ENCODE measurements around the gene OGFOD1. TPM values are rescaled to one million over a fixed set of nuclear protein-coding genes. Genes with fewer than 3 reads are reported as not detected.

Gene OGFOD1
- total and polyA plus RNA-seq, 2 experiments from 2014 or later, result 74.5 to 76.3 TPM

DNA sequence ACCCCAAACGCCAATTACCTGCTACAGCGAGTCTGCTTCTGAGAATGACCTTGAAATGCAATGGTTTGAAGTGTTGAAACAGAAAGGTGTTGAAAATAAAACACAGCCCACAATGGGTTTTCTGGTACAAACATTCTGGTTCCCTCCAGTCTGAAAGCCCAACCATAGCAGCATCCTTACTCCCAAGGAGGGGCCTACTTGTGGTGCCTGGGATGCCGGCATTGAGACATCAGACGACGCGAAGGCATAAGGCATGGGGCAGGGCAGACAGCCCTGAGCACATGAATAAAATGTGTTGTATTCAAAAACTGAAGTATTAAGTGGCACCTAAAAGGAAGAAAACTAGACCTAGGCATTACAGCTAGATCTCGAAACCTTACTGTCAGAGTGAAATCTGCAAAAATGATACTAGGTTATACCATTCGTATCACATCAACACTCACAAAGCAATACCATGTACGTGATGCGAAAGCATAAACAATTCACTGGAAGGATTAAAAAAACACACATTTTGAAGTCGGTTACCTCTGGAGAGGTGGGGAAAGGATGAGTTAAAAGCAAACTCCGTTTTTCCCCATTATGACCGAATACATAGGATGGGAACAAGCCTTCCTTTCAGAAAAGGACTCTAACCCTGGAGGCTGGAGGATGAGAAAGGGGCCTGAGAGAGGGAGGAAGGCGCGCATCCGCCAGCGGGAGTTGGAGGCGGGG is 924 bp upstream of the OGFOD1 start (continued):
- TF ChIP-seq JUNB (IDR thresholded peaks at IDR 0.05; ENCODE audit: unreplicated experiment), result no peak

DNA sequence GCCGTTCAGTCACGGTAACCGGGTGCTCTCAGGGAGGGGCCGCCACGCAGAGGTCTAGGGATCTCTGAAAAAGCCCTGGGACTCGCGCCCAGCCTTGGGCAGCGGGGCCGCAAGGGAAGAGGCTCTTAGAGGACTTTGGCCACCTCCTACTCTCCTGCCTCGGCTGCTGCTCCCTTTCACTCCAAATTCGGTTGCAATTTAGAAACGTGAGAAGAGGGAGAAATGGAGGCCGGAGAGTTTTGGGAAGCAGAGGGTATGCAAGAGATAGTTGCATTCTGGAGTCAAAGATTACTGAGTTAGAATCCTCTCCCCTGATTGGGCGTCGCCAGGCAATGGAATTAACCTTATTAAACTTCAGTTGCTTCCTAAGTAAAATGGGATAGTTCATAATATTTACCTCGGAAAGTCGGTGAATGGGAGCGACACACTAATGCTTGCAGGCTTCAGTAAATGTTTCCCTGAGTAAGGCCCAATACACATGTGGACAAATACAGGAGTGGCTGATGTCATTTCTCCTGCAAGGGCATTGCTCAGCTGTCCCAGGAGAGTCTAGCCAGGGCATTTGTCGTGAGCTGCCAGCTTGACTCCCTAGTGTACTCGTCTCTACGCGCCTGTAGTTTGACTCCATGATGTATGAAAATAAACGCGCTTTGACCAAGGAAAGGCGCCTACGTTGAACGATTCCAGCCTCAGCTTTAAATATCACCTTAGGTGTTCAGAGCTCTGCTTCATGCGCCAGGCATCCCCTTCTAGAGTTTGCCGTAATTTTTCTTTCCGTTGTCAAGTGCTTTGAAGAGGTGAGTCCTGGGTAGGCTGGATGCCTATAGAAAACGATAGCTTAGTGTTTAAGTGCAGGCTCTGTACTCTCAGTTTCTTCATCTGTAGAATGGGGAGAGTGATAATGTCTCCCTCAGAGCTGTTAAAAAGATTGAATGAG is 667 bp downstream of the OGFOD1 start:
- TF ChIP-seq JUNB (IDR thresholded peaks at IDR 0.05; ENCODE audit: unreplicated experiment) (no peak), NANOG (IDR thresholded peaks at IDR 0.05; ENCODE audit: borderline replicate concordance) (no peak)
- TF ChIP-seq, protein P1, sequence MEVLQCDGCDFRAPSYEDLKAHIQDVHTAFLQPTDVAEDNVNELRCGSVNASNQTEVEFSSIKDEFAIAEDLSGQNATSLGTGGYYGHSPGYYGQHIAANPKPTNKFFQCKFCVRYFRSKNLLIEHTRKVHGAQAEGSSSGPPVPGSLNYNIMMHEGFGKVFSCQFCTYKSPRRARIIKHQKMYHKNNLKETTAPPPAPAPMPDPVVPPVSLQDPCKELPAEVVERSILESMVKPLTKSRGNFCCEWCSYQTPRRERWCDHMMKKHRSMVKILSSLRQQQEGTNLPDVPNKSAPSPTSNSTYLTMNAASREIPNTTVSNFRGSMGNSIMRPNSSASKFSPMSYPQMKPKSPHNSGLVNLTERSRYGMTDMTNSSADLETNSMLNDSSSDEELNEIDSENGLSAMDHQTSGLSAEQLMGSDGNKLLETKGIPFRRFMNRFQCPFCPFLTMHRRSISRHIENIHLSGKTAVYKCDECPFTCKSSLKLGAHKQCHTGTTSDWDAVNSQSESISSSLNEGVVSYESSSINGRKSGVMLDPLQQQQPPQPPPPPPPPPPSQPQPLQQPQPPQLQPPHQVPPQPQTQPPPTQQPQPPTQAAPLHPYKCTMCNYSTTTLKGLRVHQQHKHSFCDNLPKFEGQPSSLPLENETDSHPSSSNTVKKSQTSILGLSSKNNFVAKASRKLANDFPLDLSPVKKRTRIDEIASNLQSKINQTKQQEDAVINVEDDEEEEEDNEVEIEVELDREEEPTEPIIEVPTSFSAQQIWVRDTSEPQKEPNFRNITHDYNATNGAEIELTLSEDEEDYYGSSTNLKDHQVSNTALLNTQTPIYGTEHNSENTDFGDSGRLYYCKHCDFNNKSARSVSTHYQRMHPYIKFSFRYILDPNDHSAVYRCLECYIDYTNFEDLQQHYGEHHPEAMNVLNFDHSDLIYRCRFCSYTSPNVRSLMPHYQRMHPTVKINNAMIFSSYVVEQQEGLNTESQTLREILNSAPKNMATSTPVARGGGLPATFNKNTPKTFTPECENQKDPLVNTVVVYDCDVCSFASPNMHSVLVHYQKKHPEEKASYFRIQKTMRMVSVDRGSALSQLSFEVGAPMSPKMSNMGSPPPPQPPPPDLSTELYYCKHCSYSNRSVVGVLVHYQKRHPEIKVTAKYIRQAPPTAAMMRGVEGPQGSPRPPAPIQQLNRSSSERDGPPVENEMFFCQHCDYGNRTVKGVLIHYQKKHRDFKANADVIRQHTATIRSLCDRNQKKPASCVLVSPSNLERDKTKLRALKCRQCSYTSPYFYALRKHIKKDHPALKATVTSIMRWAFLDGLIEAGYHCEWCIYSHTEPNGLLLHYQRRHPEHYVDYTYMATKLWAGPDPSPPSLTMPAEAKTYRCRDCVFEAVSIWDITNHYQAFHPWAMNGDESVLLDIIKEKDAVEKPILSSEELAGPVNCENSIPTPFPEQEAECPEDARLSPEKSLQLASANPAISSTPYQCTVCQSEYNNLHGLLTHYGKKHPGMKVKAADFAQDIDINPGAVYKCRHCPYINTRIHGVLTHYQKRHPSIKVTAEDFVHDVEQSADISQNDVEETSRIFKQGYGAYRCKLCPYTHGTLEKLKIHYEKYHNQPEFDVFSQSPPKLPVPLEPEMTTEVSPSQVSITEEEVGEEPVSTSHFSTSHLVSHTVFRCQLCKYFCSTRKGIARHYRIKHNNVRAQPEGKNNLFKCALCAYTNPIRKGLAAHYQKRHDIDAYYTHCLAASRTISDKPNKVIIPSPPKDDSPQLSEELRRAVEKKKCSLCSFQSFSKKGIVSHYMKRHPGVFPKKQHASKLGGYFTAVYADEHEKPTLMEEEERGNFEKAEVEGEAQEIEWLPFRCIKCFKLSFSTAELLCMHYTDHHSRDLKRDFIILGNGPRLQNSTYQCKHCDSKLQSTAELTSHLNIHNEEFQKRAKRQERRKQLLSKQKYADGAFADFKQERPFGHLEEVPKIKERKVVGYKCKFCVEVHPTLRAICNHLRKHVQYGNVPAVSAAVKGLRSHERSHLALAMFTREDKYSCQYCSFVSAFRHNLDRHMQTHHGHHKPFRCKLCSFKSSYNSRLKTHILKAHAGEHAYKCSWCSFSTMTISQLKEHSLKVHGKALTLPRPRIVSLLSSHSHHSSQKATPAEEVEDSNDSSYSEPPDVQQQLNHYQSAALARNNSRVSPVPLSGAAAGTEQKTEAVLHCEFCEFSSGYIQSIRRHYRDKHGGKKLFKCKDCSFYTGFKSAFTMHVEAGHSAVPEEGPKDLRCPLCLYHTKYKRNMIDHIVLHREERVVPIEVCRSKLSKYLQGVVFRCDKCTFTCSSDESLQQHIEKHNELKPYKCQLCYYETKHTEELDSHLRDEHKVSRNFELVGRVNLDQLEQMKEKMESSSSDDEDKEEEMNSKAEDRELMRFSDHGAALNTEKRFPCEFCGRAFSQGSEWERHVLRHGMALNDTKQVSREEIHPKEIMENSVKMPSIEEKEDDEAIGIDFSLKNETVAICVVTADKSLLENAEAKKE (CRISPR knock-in tag; IDR thresholded peaks at IDR 0.05), result no peak
- Histone ChIP-seq H3K27me3 (ENCODE audit: insufficient read depth) (no peaks in the 10 kb centered on the region), H3K4me3 (peak overlapping the region; percentile 92), H3K36me3 (ENCODE audit: insufficient read depth) (peaks cover 32% of the 10 kb centered on the region), H3K27ac (ENCODE audit: low read depth) (peak overlapping the region; percentile 64; the same call in 1 of the 2 replicates), H3F3A (replicated peaks; ENCODE audit: low read depth) (no peaks in the 10 kb centered on the region), H3K4me2 (peak overlapping the region; percentile 86), H3K79me2 (replicated peaks; ENCODE audit: insufficient read depth) (peaks cover 62% of the 10 kb centered on the region), H4K20me1 (replicated peaks; ENCODE audit: insufficient read depth) (peaks cover 49% of the 10 kb centered on the region), H3K9me2 (ENCODE audit: insufficient read depth) (no peaks in the 10 kb centered on the region), H3K4me1 (ENCODE audit: insufficient read depth) (peaks cover 25% of the 10 kb centered on the region; the same call in 1 of the 2 replicates), H2AFZ (peak overlapping the region; percentile 80)
- peaks cover 34% of the 10 kb centered on the region for H3K36me3 Mint-ChIP-seq (ENCODE audit: low read depth)
- H3K4me1 Mint-ChIP-seq, result peaks cover 22% of the 10 kb centered on the region
- peak overlapping the region; percentile 97 for H3K27ac Mint-ChIP-seq
- no peaks in the 10 kb centered on the region for H3K9me3 Mint-ChIP-seq
- DNase-seq (ENCODE audit: low spot score) (peak; percentile 66), ATAC-seq (peak; percentile 69)
- no peaks in the 10 kb centered on the region for H3K27me3 Mint-ChIP-seq (ENCODE audit: insufficient read depth, low read depth, poor library complexity)
- peak overlapping the region; percentile 95 for H3K4me3 Mint-ChIP-seq
